Endothelial cell (in vitro differentiated cells): ENCODE measurements around the gene MTHFD2. TPM values are rescaled to one million over a fixed set of nuclear protein-coding genes. Genes with fewer than 3 reads are reported as not detected.
"Not testable (repeated sequence)": the region's sequence is repeated elsewhere in the genome, so short reads cannot be mapped to it uniquely, and the experiment has no call there.

ENCODE experiments used
- DNase-seq: peaks from one replicate; pipeline ENCODE4 v3.0.0; 2021; ENCODE audit warnings: low spot score
- H3K27ac Mint-ChIP-seq: one replicate; pipeline ENCODE4 v1.8.0; 2021; ENCODE audit warnings: mixed read lengths, inconsistent platforms; ENCODE audit not compliant: unreplicated experiment
- H3K27me3 Mint-ChIP-seq: one replicate; pipeline ENCODE4 v1.8.0; 2021; ENCODE audit warnings: mild to moderate bottlenecking, moderate library complexity, mixed read lengths, inconsistent platforms; ENCODE audit not compliant: unreplicated experiment
- H3K36me3 Mint-ChIP-seq: one replicate; pipeline ENCODE4 v1.8.0; 2021; ENCODE audit warnings: mild to moderate bottlenecking, low read depth, mixed read lengths, inconsistent platforms; ENCODE audit not compliant: unreplicated experiment
- H3K4me1 Mint-ChIP-seq: one replicate; pipeline ENCODE4 v1.8.0; 2021; ENCODE audit warnings: mild to moderate bottlenecking, mixed read lengths, inconsistent platforms; ENCODE audit not compliant: unreplicated experiment
- H3K4me3 Mint-ChIP-seq: one replicate; pipeline ENCODE4 v1.8.0; 2021; ENCODE audit warnings: mild to moderate bottlenecking, mixed read lengths, inconsistent platforms; ENCODE audit not compliant: unreplicated experiment
- H3K9me3 Mint-ChIP-seq: one replicate; pipeline ENCODE4 v1.8.0; 2021; ENCODE audit warnings: mixed read lengths, inconsistent platforms; ENCODE audit not compliant: unreplicated experiment
- CTCF ChIP-seq: fragments of 200-600 bp; sonication (generic); IDR thresholded peaks from one replicate; pipeline ENCODE4 v1.5.0; 2021; ENCODE audit warnings: antibody characterized with exemption; ENCODE audit not compliant: unreplicated experiment
- total RNA-seq: library from RNA; stranded (reverse); fragmentation: NEBNext Ultra II Directional; extraction: Animal tissue kit (Norgen Biotek cat#: 25700); gene quantifications from one replicate; pipeline ENCODE4 v1.2.1, GENCODE V29; 2021; ENCODE audit not compliant: unreplicated experiment

The MTHFD2 gene
- total RNA-seq, 1 donor from 2014 or later: 20.0 TPM

DNA sequence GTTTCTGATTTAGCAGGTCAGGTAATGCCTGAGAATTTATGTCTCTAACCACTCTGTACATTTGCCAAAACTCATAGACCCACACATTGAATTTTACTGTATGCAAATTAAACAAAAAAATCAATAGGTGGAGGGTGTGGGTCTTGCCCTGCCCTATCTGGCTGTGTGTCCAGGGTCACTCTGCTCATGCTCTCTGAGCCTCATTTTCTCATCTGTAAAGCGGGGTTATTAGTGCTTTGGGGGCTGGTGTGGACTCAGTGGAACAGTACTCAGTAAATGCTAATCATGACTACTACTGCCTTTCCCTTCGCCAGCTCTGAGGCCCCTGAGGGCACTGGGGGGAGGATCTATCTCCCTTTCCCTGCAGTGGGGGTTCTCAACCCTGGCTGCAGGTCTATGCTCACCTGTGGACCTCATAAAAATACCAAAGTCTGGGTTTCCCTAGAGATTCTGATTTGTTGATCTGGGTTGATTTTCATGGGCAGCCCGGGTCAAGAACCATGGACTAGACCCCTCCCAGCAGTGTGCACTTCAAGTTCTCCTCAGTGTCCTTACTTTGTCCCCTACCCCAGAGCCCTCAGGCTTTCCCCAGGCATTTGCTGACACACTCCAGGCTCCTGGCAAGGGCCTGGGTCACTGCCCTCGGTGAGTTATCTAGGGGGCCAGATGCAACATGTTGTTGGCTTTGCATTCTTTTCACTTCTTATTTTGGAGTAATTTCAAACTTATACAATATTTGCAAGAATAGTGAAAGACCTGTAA is 27.5 kb downstream of the MTHFD2 start:
- Mint-ChIP-seq H3K36me3 (no peaks in the 10 kb centered on the region), H3K27ac (no peak overlapping the region), H3K4me1 (no peaks in the 10 kb centered on the region), H3K9me3 (no peaks in the 10 kb centered on the region), H3K4me3 (no peak overlapping the region), H3K27me3 (peaks cover 9% of the 10 kb centered on the region)
- no peak for DNase-seq
- TF ChIP-seq CTCF: no peak

GRCh38 chr2:74226648-74227213 is 28.3 kb downstream of the MTHFD2 start:
- Mint-ChIP-seq H3K4me1 (no peaks in the 10 kb centered on the region), H3K9me3 (no peaks in the 10 kb centered on the region), H3K36me3 (no peaks in the 10 kb centered on the region), H3K27me3 (peaks cover 9% of the 10 kb centered on the region), H3K27ac (no peak overlapping the region), H3K4me3 (no peak overlapping the region)
- TF ChIP-seq CTCF: no peak
- no peak for DNase-seq

- H3K4me1 Mint-ChIP-seq: no peaks in the 10 kb centered on the region
- H3K4me3 Mint-ChIP-seq: no peak overlapping the region
- H3K27ac Mint-ChIP-seq: no peak overlapping the region
- DNase-seq: no peak
- H3K9me3 Mint-ChIP-seq: no peaks in the 10 kb centered on the region
- TF ChIP-seq CTCF: no peak
- no peaks in the 10 kb centered on the region for H3K36me3 Mint-ChIP-seq
- H3K27me3 Mint-ChIP-seq: peaks cover 4% of the 10 kb centered on the region
Measured at GRCh38 chr2:74227646-74228045, 29.2 kb downstream of the MTHFD2 start.

DNA sequence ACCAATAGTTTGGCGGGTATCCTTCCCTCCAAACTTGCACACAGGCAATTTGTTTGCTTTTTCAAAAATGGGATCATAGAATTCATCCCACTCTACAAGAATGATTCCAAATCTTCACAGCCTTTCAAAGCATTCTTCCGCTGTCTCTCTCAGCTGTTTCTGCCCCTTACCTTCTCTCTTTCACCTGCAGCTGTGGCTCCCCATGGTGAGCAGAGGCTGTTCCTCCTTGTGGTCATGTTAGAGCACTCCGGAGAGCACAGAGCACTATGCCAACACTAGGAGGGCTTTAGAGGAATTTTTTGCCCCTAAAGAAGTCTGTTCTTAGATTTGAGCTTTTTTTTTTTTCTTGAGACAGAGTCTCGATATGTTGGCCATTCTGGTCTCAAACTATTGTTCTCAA is 30.4 kb downstream of the MTHFD2 start:
- no peaks in the 10 kb centered on the region for H3K4me1 Mint-ChIP-seq
- H3K36me3 Mint-ChIP-seq: no peaks in the 10 kb centered on the region
- no peak overlapping the region for H3K27ac Mint-ChIP-seq

DNA sequence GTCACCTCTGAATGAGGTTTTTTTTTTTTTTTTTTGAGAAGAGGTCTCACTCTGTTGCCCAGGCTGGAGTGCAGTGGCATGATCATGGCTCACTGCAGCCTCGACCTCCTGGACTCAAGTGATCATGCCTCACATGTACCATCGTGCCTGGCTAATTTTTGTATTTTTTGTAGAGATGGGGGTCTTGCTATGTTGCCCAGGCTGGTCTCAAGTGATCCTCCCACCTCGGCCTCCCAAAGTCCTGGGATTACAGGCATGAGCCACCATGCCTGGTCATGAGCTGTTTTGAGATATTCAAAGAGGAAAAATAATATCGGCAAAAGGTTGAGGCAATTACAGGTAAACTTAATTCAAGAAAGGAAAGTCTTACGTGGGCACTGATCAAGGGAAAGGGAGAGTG is 31.4 kb downstream of the MTHFD2 start:
- DNase-seq, H3K4me3 Mint-ChIP-seq, H3K27me3 Mint-ChIP-seq, H3K9me3 Mint-ChIP-seq, H3K4me1 Mint-ChIP-seq, H3K27ac Mint-ChIP-seq, H3K36me3 Mint-ChIP-seq: not testable (repeated sequence)

More for the DNA sequence above, 30.4 kb downstream of the MTHFD2 start:
- TF ChIP-seq CTCF: no peak
- Mint-ChIP-seq H3K9me3 (no peaks in the 10 kb centered on the region), H3K4me3 (no peak overlapping the region), H3K27me3 (peaks cover 3% of the 10 kb centered on the region)
- no peak for DNase-seq
